ENCODE data around the gene RASGRP2. TPM values are rescaled to one million over a fixed set of nuclear protein-coding genes. Genes with fewer than 3 reads are reported as not detected.

RASGRP2 gene
- total RNA-seq, 1 donor from 2014 or later, result not detected

- TF ChIP-seq, protein P1, sequence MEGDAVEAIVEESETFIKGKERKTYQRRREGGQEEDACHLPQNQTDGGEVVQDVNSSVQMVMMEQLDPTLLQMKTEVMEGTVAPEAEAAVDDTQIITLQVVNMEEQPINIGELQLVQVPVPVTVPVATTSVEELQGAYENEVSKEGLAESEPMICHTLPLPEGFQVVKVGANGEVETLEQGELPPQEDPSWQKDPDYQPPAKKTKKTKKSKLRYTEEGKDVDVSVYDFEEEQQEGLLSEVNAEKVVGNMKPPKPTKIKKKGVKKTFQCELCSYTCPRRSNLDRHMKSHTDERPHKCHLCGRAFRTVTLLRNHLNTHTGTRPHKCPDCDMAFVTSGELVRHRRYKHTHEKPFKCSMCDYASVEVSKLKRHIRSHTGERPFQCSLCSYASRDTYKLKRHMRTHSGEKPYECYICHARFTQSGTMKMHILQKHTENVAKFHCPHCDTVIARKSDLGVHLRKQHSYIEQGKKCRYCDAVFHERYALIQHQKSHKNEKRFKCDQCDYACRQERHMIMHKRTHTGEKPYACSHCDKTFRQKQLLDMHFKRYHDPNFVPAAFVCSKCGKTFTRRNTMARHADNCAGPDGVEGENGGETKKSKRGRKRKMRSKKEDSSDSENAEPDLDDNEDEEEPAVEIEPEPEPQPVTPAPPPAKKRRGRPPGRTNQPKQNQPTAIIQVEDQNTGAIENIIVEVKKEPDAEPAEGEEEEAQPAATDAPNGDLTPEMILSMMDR (IDR thresholded peaks at IDR 0.05; ENCODE audit: insufficient read depth, low read length, severe bottlenecking), result no peak
These were observed 8.4 kb upstream of the RASGRP2 start for GRCh38 chr11:64752175-64752970.

DNA sequence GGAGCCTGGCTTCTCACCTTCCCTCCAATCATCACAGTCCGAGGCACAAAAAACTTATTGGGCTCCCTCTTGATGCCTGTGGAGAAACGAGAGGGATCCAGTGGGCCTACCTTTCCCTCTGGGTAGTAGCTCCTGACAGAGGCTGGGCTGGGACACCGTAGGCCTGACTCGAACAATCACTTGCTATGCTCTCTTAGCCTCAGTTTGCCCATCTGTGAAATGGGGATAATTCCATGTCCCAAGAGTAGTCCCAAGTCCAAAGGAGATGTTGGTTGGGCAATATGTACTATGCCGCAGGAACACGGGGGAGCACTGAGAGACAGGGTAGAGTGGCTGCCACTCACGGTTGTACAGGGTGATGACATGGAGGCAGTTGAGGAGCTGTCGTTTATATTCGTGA lies 7.6 kb upstream of the RASGRP2 start:
- Histone ChIP-seq H3K4me3 (ENCODE audit: low read depth, low read length) (no peak overlapping the region), H3K27me3 (ENCODE audit: control insufficient read depth, insufficient read depth, low read length) (peaks cover 2% of the 10 kb centered on the region), H3K36me3 (ENCODE audit: control insufficient read depth, insufficient read depth, low read length) (no peaks in the 10 kb centered on the region)
- DNase-seq (ENCODE audit: low read depth), result no peak
- FAIRE-seq, result no peak
- TF ChIP-seq, protein P1 (IDR thresholded peaks at IDR 0.05; ENCODE audit: insufficient read depth, low read length, severe bottlenecking), result no peak

More at GRCh38 chr11:64752175-64752970, 8.4 kb upstream of the RASGRP2 start:
- H3K36me3 ChIP-seq (ENCODE audit: control insufficient read depth, insufficient read depth, low read length), result no peaks in the 10 kb centered on the region
- DNase-seq (ENCODE audit: low read depth), result no peak
- no peak overlapping the region for H3K4me3 ChIP-seq (ENCODE audit: low read depth, low read length)
- H3K27me3 ChIP-seq (ENCODE audit: control insufficient read depth, insufficient read depth, low read length), result peaks cover 2% of the 10 kb centered on the region
- no peak for FAIRE-seq

- Histone ChIP-seq H3K27me3 (ENCODE audit: control insufficient read depth, insufficient read depth, low read length) (peaks cover 2% of the 10 kb centered on the region), H3K36me3 (ENCODE audit: control insufficient read depth, insufficient read depth, low read length) (no peaks in the 10 kb centered on the region), H3K4me3 (ENCODE audit: low read depth, low read length) (no peak overlapping the region)
- FAIRE-seq (no peak), DNase-seq (ENCODE audit: low read depth) (no peak)
- TF ChIP-seq, protein P1 (IDR thresholded peaks at IDR 0.05; ENCODE audit: insufficient read depth, low read length, severe bottlenecking), result no peak
These were observed 7.2 kb upstream of the RASGRP2 start for GRCh38 chr11:64751136-64751535.

GRCh38 chr11:64750361-64751054 lies 6.6 kb upstream of the RASGRP2 start:
- Histone ChIP-seq H3K27me3 (ENCODE audit: control insufficient read depth, insufficient read depth, low read length) (peaks cover 6% of the 10 kb centered on the region), H3K36me3 (ENCODE audit: control insufficient read depth, insufficient read depth, low read length) (no peaks in the 10 kb centered on the region), H3K4me3 (ENCODE audit: low read depth, low read length) (no peak overlapping the region)
- DNase-seq (ENCODE audit: low read depth), result no peak
- peak; percentile 18 for FAIRE-seq
- TF ChIP-seq, protein P1 (IDR thresholded peaks at IDR 0.05; ENCODE audit: insufficient read depth, low read length, severe bottlenecking), result no peak

DNA sequence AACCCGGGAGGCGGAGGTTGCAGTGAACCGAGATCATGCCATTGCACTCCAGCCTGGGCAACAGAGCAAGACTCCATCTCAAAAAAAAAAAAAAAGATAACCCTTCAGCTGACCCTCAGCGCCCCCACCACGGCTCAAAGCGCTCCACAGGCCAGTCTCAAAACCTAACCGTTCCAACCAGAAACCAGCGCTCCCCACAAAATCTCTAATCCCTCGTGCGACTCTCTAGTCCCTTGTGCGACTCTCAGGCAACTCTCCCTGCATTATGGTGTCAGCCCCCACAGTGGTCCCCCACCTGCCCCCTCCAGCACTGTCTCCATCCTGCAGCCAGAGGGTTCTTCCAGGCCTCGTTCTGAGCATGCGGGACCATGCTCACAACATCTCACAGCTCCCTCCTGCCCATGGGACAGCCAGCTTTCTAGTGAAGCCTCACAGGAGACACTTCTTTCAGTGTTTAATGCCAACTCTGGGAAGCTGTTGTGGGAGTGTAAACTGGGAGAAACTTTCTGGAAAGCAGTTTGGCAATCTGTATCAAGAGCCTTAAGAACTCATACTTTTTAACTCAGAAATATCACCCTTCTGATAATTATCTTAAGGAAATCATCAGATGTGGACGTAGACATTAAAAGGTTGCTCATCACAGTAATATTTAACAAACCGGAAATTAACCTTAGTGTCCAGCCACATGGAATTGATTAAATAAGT lies 4.2 kb upstream of the RASGRP2 start:
- FAIRE-seq, result no peak
- peak; percentile 55 for DNase-seq (ENCODE audit: low read depth)
- TF ChIP-seq, protein P1 (IDR thresholded peaks at IDR 0.05; ENCODE audit: insufficient read depth, low read length, severe bottlenecking), result no peak
- Histone ChIP-seq H3K27me3 (ENCODE audit: control insufficient read depth, insufficient read depth, low read length) (peaks cover 20% of the 10 kb centered on the region), H3K4me3 (ENCODE audit: low read depth, low read length) (no peak overlapping the region), H3K36me3 (ENCODE audit: control insufficient read depth, insufficient read depth, low read length) (no peaks in the 10 kb centered on the region)
